WTC11 (cell line): Measurements from ENCODE around the gene HAO2. TPM values are rescaled to one million over a fixed set of nuclear protein-coding genes. Genes with fewer than 3 reads are reported as not detected.

Experiments used
- ATAC-seq: fragments of 200-7000 bp; cut with Tn5 transposase; 2 replicates; pipeline ENCODE4 v1.10.0; 2021; ENCODE audit warnings: mild to moderate bottlenecking, moderate library complexity
- CTCF ChIA-PET: fragments of 300-600 bp; sonication (Branson Sonifier 250); formaldehyde crosslinking; loops from one replicate; lab custom pipeline; 2021; ENCODE audit warnings: antibody characterized with exemption; lab: Charles Lee
- POLR2A ChIA-PET: fragments of 350-600 bp; sonication (Branson Sonifier 250); formaldehyde crosslinking; loops from one replicate; lab custom pipeline; 2021; ENCODE audit warnings: antibody characterized with exemption; lab: Charles Lee
- DNase-seq: peaks from one replicate; pipeline ENCODE4 v3.0.0; 2021; ENCODE audit warnings: low spot score
- H3K27ac Mint-ChIP-seq: 2 replicates; pipeline ENCODE4 v1.8.0; 2021; ENCODE audit warnings: mixed read lengths
- H3K27me3 Mint-ChIP-seq: 2 replicates; pipeline ENCODE4 v1.8.0; 2021; ENCODE audit warnings: low read depth, mild to moderate bottlenecking, moderate library complexity, mixed read lengths
- H3K36me3 Mint-ChIP-seq: 2 replicates; pipeline ENCODE4 v1.8.0; 2021; ENCODE audit warnings: mixed read lengths
- H3K4me1 Mint-ChIP-seq: 2 replicates; pipeline ENCODE4 v1.8.0; 2022; ENCODE audit warnings: mixed read lengths
- H3K4me3 Mint-ChIP-seq: 2 replicates; pipeline ENCODE4 v1.8.0; 2021; ENCODE audit warnings: mild to moderate bottlenecking, moderate library complexity, mixed read lengths
- H3K9me3 Mint-ChIP-seq: 2 replicates; pipeline ENCODE4 v1.8.0; 2021; ENCODE audit warnings: mixed read lengths
- AR ChIP-seq: fragments of 250-450 bp; sonication (Bioruptor Pico); IDR thresholded peaks from 2 replicates; pipeline ENCODE4 v1.9.0; 2021; ENCODE audit warnings: mild to moderate bottlenecking
- E2F1 ChIP-seq: sonication (generic); formaldehyde crosslinking; IDR thresholded peaks from 2 replicates; pipeline ENCODE4 v1.8.0; 2022; ENCODE audit warnings: mild to moderate bottlenecking, missing genetic modification reagents
- NFE2L1 ChIP-seq: sonication (generic); formaldehyde crosslinking; IDR thresholded peaks from 2 replicates; pipeline ENCODE4 v1.8.1; 2023; ENCODE audit warnings: missing genetic modification reagents
- NR1H2 ChIP-seq: sonication (generic); formaldehyde crosslinking; IDR thresholded peaks from 2 replicates; pipeline ENCODE4 v1.9.0; 2021; ENCODE audit warnings: mild to moderate bottlenecking, moderate library complexity, missing genetic modification reagents
- SMAD4 ChIP-seq: sonication (generic); formaldehyde crosslinking; IDR thresholded peaks from 2 replicates; pipeline ENCODE4 v1.8.0; 2022; ENCODE audit warnings: mild to moderate bottlenecking, missing genetic modification reagents
- TCF7 ChIP-seq: sonication (generic); formaldehyde crosslinking; IDR thresholded peaks from 2 replicates; pipeline ENCODE4 v1.8.0; 2022; ENCODE audit warnings: mild to moderate bottlenecking, low read depth, missing genetic modification reagents, moderate library complexity
- ZNF317 ChIP-seq: sonication (generic); formaldehyde crosslinking; IDR thresholded peaks from 2 replicates; pipeline ENCODE4 v1.8.1; 2023; ENCODE audit warnings: low read depth, mild to moderate bottlenecking, moderate library complexity, missing genetic modification reagents, borderline replicate concordance
- ZNF396 ChIP-seq: fragments of 250-450 bp; sonication (Bioruptor Pico); IDR thresholded peaks from 2 replicates; pipeline ENCODE4 v1.8.0; 2021; ENCODE audit warnings: mild to moderate bottlenecking, moderate library complexity, borderline replicate concordance
- ZNF416 ChIP-seq: fragments of 250-450 bp; sonication (Bioruptor Pico); IDR thresholded peaks from 2 replicates; pipeline ENCODE4 v1.9.0; 2021; ENCODE audit warnings: mild to moderate bottlenecking, inconsistent platforms
- ZNF512 ChIP-seq: sonication (generic); formaldehyde crosslinking; IDR thresholded peaks from 2 replicates; pipeline ENCODE4 v1.8.1; 2022; ENCODE audit warnings: missing genetic modification reagents, borderline replicate concordance
- total RNA-seq: library from RNA; stranded (reverse); gene quantifications from 3 replicates; pipeline ENCODE4 v1.2.3, GENCODE V29; 2021
- TF ChIP-seq, protein P1 (sequence below): sonication (generic); formaldehyde crosslinking; IDR thresholded peaks from 2 replicates; pipeline ENCODE4 v1.8.0; 2023; ENCODE audit warnings: missing genetic modification reagents
- TF ChIP-seq, protein P2 (sequence below): sonication (generic); formaldehyde crosslinking; IDR thresholded peaks from 2 replicates; pipeline ENCODE4 v1.8.1; 2022; ENCODE audit warnings: low read depth, missing genetic modification reagents, borderline replicate concordance
- TF ChIP-seq, protein P3 (sequence below): sonication (generic); formaldehyde crosslinking; IDR thresholded peaks from 2 replicates; pipeline ENCODE4 v1.8.1; 2023; ENCODE audit warnings: mild to moderate bottlenecking, missing genetic modification reagents, moderate library complexity
- TF ChIP-seq, protein P4 (sequence below): fragments of 250-450 bp; sonication (Bioruptor Pico); IDR thresholded peaks from 2 replicates; pipeline ENCODE4 v2.1.2; 2022; ENCODE audit warnings: mild to moderate bottlenecking, moderate library complexity
- TF ChIP-seq, protein P5 (sequence below): sonication (generic); formaldehyde crosslinking; IDR thresholded peaks from 2 replicates; pipeline ENCODE4 v1.8.1; 2023; ENCODE audit warnings: mild to moderate bottlenecking, missing genetic modification reagents
- TF ChIP-seq, protein P6 (sequence below): fragments of 250-450 bp; sonication (Bioruptor Pico); IDR thresholded peaks from 2 replicates; pipeline ENCODE4 v1.8.0; 2021; ENCODE audit warnings: mild to moderate bottlenecking
- TF ChIP-seq, protein P7 (sequence below): fragments of 250-450 bp; sonication (Bioruptor Pico); IDR thresholded peaks from 2 replicates; pipeline ENCODE4 v1.9.0; 2021; ENCODE audit warnings: moderate library complexity, mild to moderate bottlenecking, inconsistent platforms, borderline replicate concordance
- TF ChIP-seq, protein P8 (sequence below): sonication (generic); formaldehyde crosslinking; IDR thresholded peaks from 2 replicates; pipeline ENCODE4 v1.8.0; 2022; ENCODE audit warnings: mild to moderate bottlenecking, missing genetic modification reagents

Gene HAO2
- total RNA-seq, 1 experiment from 2014 or later: 1.0 TPM

DNA sequence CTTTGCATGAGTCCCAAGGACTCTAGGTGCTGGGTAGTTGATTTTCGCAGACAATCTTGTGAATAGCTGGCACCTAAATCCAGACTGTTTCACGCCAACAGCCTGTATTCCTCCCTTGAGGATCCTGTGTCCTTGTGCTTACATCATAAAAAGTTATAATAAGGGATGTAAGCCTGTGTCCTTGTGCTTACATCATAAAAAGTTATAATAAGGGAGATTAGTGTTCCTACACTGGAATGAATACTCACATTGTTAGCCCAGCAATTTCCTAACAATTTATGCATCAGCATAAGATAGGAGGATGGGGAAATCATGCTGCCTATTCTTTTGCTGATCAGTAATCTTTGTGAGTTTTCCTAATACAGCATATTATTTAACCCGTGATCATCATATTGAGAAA, 42.4 kb downstream of the HAO2 start:
- Mint-ChIP-seq H3K9me3 (peaks cover 11% of the 10 kb centered on the region), H3K4me1 (no peaks in the 10 kb centered on the region), H3K36me3 (no peaks in the 10 kb centered on the region)
- POLR2A ChIA-PET: no interaction called here
- TF ChIP-seq, protein P1, sequence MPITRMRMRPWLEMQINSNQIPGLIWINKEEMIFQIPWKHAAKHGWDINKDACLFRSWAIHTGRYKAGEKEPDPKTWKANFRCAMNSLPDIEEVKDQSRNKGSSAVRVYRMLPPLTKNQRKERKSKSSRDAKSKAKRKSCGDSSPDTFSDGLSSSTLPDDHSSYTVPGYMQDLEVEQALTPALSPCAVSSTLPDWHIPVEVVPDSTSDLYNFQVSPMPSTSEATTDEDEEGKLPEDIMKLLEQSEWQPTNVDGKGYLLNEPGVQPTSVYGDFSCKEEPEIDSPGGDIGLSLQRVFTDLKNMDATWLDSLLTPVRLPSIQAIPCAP: no peak
- no peak for TF ChIP-seq TCF7 (CRISPR knock-in tag)
- TF ChIP-seq, protein P2, sequence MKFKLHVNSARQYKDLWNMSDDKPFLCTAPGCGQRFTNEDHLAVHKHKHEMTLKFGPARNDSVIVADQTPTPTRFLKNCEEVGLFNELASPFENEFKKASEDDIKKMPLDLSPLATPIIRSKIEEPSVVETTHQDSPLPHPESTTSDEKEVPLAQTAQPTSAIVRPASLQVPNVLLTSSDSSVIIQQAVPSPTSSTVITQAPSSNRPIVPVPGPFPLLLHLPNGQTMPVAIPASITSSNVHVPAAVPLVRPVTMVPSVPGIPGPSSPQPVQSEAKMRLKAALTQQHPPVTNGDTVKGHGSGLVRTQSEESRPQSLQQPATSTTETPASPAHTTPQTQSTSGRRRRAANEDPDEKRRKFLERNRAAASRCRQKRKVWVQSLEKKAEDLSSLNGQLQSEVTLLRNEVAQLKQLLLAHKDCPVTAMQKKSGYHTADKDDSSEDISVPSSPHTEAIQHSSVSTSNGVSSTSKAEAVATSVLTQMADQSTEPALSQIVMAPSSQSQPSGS (CRISPR knock-in tag): no peak
- TF ChIP-seq NR1H2: no peak
- no peak for TF ChIP-seq ZNF396
- no peak for TF ChIP-seq AR
- TF ChIP-seq, protein P3, sequence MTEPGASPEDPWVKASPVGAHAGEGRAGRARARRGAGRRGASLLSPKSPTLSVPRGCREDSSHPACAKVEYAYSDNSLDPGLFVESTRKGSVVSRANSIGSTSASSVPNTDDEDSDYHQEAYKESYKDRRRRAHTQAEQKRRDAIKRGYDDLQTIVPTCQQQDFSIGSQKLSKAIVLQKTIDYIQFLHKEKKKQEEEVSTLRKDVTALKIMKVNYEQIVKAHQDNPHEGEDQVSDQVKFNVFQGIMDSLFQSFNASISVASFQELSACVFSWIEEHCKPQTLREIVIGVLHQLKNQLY (CRISPR knock-in tag): no peak
- TF ChIP-seq, protein P4, sequence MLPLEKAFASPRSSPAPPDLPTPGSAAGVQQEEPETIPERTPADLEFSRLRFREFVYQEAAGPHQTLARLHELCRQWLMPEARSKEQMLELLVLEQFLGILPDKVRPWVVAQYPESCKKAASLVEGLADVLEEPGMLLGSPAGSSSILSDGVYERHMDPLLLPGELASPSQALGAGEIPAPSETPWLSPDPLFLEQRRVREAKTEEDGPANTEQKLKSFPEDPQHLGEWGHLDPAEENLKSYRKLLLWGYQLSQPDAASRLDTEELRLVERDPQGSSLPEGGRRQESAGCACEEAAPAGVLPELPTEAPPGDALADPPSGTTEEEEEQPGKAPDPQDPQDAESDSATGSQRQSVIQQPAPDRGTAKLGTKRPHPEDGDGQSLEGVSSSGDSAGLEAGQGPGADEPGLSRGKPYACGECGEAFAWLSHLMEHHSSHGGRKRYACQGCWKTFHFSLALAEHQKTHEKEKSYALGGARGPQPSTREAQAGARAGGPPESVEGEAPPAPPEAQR (CRISPR knock-in tag): no peak
- TF ChIP-seq, protein P5, sequence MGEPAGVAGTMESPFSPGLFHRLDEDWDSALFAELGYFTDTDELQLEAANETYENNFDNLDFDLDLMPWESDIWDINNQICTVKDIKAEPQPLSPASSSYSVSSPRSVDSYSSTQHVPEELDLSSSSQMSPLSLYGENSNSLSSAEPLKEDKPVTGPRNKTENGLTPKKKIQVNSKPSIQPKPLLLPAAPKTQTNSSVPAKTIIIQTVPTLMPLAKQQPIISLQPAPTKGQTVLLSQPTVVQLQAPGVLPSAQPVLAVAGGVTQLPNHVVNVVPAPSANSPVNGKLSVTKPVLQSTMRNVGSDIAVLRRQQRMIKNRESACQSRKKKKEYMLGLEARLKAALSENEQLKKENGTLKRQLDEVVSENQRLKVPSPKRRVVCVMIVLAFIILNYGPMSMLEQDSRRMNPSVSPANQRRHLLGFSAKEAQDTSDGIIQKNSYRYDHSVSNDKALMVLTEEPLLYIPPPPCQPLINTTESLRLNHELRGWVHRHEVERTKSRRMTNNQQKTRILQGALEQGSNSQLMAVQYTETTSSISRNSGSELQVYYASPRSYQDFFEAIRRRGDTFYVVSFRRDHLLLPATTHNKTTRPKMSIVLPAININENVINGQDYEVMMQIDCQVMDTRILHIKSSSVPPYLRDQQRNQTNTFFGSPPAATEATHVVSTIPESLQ (CRISPR knock-in tag): no peak
- no peak for TF ChIP-seq ZNF416 (CRISPR knock-in tag)
- no peak for TF ChIP-seq E2F1 (CRISPR knock-in tag)
- TF ChIP-seq, protein P6, sequence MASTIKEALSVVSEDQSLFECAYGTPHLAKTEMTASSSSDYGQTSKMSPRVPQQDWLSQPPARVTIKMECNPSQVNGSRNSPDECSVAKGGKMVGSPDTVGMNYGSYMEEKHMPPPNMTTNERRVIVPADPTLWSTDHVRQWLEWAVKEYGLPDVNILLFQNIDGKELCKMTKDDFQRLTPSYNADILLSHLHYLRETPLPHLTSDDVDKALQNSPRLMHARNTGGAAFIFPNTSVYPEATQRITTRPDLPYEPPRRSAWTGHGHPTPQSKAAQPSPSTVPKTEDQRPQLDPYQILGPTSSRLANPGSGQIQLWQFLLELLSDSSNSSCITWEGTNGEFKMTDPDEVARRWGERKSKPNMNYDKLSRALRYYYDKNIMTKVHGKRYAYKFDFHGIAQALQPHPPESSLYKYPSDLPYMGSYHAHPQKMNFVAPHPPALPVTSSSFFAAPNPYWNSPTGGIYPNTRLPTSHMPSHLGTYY: no peak
- TF ChIP-seq ZNF317: no peak
- TF ChIP-seq SMAD4 (CRISPR knock-in tag): no peak
- TF ChIP-seq ZNF512: no peak
- no peak for TF ChIP-seq NFE2L1 (CRISPR knock-in tag)
- TF ChIP-seq, protein P7, sequence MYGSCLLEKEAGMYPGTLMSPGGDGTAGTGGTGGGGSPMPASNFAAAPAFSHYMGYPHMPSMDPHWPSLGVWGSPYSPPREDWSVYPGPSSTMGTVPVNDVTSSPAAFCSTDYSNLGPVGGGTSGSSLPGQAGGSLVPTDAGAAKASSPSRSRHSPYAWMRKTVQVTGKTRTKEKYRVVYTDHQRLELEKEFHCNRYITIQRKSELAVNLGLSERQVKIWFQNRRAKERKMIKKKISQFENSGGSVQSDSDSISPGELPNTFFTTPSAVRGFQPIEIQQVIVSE (CRISPR knock-in tag): no peak
- TF ChIP-seq, protein P8, sequence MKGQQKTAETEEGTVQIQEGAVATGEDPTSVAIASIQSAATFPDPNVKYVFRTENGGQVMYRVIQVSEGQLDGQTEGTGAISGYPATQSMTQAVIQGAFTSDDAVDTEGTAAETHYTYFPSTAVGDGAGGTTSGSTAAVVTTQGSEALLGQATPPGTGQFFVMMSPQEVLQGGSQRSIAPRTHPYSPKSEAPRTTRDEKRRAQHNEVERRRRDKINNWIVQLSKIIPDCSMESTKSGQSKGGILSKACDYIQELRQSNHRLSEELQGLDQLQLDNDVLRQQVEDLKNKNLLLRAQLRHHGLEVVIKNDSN (CRISPR knock-in tag): no peak
- TF ChIP-seq, all 79 proteins: peak for 0
- H3K27me3 Mint-ChIP-seq: no peaks in the 10 kb centered on the region; the same call in 1 of the 2 replicates
- ATAC-seq: no peak
- H3K27ac Mint-ChIP-seq: no peak overlapping the region
- DNase-seq: no peak
- CTCF ChIA-PET: interaction anchor here (0.9 kb wide), 1 partner anchor 136 kb away, joined by 4 read pairs; no protein-coding TSS in a partner anchor
- H3K4me3 Mint-ChIP-seq: no peak overlapping the region
